DND-41 (cell line): ENCODE data around the gene ITGB5.

Experiments used
- CTCF ChIP-seq: IDR thresholded peaks from 2 replicates; pipeline ENCODE4 v1.5.1; 2012; ENCODE audit warnings: borderline replicate concordance, low read length, moderate library complexity, mild to moderate bottlenecking; ENCODE audit not compliant: poor library complexity, severe bottlenecking; ENCODE audit errors: extremely low read depth
- EZH2 ChIP-seq: IDR thresholded peaks from 3 replicates; pipeline ENCODE4 v1.6.1; 2012; ENCODE audit warnings: borderline replicate concordance, low read depth, mild to moderate bottlenecking, moderate library complexity, low read length, inconsistent platforms; ENCODE audit not compliant: severe bottlenecking

DNA sequence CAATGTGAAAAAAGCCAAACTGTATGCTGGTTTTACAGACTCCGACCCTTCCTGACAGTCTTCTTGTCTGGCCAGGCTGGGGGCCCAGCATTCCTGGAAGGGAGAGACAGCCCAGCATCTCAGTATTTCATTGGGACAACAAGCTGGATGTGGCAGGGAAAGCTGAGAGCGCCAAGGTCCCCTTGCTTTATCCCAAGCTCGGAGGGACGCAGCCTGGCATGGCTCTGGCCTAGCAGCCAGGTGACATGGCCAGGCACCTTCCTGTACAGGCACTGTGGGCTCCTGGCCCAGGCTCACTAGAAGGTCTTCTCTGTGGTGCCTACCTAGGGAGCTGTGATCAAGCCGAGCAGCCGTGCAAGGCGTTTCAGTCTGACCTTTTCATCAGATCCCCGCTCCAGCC lies 124.0 kb downstream of the ITGB5 start:
- no peak for TF ChIP-seq CTCF
- TF ChIP-seq EZH2 = no peak
